CD4-positive, alpha-beta T cell treated with Interleukin-4 for 1 hour (primary cell): ENCODE measurements around the gene CCNJL.
A peak's percentile ranks its signal among the peaks of the same experiment; 100 is the strongest.
"Not testable (repeated sequence)": the region's sequence is repeated elsewhere in the genome, so short reads cannot be mapped to it uniquely, and the experiment has no call there.

Source experiments
- DNase-seq, 2 donors: peaks; one replicate each; pipeline ENCODE4 v3.0.0-alpha.2; 2020 to 2022

CCNJL gene, protein sequence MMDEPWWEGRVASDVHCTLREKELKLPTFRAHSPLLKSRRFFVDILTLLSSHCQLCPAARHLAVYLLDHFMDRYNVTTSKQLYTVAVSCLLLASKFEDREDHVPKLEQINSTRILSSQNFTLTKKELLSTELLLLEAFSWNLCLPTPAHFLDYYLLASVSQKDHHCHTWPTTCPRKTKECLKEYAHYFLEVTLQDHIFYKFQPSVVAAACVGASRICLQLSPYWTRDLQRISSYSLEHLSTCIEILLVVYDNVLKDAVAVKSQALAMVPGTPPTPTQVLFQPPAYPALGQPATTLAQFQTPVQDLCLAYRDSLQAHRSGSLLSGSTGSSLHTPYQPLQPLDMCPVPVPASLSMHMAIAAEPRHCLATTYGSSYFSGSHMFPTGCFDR

DNA sequence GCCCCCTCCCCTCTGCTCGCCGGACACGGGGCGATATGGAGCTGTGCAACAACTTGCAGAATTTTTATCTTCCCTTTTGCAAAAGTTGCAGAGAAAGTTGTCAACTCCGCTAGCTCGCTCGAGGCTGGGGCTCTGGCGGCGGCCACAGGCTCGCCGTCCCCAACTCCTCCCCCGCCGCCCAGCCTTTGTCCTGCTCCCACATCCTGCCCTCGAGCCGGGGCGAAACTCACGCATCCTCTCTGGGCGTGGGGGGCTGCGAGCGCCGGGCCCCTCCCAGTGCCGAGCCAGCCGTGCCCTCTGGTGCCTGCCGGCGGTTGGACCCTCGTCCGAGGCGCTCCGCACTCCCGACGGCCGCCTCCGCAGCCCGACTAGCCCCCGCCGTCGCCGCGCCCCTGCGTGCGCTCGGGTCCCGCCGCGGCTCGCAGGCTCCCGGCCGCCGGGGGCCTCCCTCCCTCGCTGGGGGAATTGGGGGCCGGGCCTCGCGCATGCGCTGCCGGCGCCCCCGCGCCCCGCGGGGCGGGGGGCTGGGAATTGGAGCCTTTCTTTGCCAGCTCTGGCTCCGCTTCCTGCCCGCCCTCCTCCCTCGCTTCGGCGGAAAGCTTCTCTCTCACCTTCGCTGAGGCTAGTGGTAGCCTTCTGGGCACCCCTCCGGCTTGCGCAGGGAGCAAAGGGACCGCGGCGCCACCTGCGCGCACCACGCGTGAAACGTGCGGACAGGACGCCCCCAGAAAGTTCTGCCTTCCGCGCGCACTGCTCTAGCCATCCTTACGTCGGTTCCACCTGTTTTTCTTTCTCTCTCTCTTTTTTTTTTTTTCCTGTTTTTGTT lies at the start of gene CCNJL:
Gene CCNJL (minus strand): TSS at position 431 of the 826 bp plus-strand sequence. CDS start 641 bp downstream, outside the sequence.
- no peak for DNase-seq

DNA sequence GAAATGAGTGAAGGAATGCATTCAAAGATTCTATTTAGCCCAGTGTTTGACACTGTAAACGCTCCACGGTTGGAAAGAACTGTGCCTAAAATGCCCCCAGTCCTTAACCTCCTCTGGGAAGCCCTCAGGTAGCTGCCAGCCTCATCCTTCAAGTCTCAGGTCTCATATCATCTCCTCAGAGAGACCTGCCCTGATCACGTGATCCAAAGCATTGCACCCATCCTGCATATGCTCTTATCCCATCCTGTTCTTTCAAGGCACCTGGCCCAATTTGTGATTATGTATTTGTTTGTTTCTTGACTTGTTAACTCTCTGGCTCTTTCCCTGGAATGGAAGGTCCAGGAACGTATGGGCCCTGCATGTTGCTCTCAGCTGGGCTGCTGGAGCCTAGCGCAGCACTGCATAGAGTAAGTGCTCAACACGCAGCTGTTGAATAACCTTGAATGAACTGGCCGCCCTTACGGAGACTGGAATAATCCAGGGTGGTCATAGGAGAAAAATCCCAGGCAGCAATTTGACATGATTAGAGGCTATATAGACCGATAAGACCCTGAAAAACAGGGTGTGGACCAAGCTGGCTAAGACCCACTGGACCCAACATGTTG lies 49.4 kb upstream of the CCNJL start:
- DNase-seq, result no peak

DNA sequence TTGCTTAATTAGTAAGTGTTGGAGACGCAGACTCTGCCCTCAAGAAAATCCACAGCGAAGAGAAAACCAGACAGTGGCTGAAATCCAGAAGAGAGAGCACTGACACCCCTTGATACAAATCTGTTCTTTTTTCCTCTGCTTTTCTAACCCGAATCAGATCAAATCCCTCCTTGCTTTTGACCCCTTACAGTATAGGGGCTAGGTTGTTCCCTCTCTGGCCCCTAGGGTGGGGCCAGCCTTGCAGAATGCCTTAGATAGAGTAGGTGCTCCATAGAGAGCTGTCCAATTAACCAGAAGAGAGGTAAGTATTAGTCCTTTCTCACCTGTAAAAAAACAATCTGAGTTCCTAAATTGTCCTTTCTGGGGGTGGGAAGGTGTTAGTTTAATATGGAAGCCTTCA lies 47.9 kb upstream of the CCNJL start:
- DNase-seq, result no peak

DNA sequence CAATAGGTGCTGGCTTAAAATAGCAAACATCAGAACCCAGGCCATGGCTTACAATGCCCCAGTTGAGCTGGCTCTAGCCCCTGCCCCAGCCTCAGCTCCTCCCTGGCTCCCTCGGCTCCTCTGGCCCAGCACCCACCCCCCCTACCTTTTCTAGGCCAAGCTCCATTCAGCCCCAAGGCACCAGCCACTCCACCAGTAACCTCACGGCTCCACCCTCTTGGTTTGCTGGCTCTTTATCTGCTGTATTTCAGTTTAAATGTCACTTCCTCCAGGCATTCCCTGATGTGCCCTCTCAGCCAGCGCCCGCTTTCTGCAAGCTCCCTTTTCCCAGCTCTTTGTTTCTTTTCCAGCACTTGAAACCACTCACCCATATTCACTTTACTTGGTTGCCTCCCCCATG lies 47.5 kb upstream of the CCNJL start:
- no peak for DNase-seq

DNA sequence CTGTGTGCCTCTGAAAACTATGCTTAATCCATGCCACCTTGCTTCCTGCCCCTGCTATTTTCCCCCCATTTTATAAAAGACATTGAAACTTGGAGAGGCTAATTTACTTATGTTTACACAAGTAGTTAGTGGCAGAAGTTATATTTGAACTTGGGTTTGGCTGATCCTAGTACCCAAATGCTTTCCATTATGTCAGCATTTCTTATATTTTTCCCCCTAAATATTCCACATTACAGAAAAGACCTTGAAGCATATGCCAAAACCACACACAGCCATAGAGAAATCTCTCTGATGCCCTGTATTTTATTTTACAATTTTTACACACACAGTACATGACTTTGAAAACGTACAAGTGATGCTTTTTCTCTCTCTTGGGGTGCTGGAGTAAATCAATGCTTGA lies 46.9 kb upstream of the CCNJL start:
- DNase-seq, result no peak

DNA sequence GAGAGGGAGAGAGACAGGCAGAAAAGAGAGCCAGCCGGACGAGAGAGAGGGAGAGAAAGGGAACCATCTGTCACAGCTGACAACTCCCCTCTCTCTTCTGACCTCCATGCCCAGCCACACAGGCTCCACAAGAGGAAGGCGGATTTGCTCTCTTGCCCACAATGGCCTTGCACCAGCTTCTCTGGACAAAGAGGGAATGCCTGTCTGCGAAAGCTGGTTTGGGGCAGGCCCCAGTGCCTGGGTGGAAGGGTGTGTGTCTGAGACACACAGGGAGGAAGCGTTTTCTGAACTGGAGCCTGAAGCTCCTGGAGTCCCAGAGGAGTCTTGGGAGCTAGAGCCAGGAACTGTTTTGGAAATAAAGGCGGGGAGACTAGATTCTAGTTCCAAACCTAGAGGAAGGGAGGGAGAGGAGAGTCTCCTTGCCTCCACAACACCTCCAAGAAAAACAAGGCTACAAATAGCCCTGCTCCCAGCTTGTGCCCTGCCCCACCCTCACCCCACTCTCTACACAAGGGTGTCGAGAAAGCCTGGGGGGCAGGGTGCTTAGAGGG lies 45.6 kb upstream of the CCNJL start:
- no peak for DNase-seq

DNA sequence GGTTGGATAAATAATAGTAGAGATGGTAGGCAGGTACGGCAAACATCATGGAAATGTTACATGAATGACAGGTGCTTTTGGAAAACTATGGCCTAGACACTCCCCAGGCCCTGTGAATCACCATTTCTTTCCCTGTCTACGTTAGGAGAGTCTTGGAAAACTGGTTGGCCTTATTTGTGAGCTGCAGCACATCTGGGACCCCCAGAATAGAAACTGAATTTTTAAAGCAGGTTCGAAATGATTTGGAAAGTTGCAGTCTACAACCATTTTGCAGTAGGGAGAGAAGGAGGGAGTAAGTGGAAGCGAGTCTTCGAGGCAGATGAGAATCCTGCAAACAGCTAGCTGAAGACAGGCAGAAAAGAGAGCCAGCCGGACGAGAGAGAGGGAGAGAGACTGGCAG lies 45.0 kb upstream of the CCNJL start:
- DNase-seq, result no peak

DNA sequence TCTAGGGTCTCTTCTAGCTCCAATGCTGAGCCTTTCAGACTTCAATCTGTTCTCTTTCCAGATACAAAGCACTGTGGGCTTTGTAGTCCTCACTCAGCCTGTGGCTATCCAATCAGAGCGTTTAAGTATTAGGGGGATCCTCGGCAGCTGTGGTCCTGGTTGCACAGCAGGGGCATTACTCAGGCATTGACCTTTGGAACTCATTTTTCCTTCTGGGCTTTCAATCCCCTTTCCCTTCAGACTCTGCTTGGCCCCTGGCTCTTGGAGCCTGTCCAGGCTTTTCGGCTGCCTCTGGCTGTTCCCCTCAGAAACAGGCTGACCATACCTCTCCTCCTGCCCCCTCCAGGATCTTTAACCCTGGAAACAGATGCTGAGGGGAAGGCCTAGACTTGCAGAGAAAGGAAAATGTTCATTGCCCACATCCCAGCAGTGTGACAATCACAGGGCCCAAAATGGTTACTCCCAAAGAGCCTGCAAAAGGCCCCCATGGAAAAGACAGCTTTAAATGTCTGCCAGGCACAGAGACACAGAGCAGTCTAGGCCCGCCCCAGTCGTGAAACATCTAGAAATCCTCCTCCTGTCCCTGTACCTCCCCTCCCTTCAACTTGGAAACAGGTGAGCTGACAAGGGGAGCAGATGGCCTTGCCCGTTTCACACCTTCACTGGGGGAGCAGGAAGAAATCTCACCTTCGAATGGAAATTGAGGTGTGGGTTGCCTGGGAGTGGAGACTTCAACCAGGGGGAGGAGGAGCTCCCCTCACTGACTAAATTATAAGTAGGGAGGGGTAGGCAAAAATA lies 44.4 kb upstream of the CCNJL start:
- DNase-seq, result no peak

DNA sequence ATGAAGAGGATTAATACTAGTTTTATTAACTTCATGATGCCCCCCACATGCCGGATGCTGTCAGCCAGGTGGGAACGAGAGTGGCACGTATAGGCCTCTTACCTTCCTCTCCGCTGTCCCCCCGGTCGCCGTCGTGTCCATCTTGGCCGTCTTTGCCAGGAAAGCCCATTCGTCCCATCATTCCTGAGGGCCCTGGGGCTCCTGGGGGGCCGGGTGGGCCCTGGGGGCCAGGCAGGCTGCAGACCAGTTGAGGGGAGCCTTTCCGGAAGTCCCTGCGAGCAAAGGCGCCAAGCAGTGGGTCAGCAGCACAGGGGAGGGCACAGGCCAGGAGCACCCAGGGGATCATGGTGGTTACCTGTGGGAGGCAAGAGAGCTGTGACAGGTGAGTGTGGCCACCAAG lies 42.3 kb upstream of the CCNJL start:
- DNase-seq, result no peak

DNA sequence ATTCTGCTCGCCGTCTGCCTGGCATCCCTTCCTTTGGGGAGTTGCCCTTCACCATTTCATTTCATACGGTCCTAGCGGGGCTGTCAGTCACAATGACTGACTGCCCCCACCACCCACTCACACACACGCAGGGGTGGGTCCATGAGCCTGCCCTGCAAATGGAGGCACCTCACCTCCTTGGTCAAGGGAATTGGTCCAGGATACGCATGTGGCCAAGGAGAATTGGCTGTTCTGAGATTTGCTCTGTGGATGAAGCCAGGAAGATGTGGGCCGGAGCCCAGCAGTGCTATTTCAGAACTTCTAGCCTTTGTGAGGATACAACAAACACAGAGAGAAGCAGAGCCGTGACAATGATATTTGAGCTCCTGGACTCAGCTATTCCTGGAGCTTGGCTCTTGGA lies 41.0 kb upstream of the CCNJL start:
- DNase-seq, result no peak

DNA sequence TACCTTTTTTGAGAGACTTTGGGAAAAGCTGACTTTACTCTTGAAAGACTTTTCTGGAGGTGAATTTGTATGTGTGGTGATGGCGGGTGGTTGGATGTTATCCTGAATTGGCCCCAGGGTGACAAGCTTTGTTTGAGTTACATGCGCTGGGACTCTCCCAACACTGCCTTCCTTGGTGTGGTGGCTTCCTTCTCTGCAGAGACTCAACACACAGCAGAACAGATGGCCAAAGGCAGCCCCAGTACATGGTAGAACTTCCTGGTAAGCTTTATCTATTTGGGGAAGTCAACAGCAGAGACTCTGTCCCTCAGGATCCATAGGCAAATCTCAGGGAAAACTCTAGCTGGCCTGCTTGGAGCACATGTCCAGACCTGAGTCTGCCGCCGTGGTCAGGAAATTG lies 39.9 kb upstream of the CCNJL start:
- no peak for DNase-seq

DNA sequence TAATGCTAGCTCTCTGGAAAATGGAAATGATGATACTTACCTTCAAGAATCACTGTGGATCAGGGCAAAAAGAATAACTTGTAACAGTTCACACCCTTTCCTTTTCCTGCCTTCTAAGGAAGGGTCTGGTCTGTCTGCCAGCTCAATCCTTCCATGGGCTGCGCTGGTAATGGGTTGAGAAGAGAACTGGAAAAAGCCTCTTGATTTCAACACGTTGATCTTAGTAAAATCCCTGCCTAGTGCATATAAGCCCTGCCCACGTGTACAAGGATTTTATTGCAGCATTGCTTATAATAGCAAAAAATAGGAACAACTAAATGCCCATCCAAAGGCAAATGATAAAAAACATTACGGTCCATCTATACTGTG lies 37.6 kb upstream of the CCNJL start:
- no peak for DNase-seq

DNA sequence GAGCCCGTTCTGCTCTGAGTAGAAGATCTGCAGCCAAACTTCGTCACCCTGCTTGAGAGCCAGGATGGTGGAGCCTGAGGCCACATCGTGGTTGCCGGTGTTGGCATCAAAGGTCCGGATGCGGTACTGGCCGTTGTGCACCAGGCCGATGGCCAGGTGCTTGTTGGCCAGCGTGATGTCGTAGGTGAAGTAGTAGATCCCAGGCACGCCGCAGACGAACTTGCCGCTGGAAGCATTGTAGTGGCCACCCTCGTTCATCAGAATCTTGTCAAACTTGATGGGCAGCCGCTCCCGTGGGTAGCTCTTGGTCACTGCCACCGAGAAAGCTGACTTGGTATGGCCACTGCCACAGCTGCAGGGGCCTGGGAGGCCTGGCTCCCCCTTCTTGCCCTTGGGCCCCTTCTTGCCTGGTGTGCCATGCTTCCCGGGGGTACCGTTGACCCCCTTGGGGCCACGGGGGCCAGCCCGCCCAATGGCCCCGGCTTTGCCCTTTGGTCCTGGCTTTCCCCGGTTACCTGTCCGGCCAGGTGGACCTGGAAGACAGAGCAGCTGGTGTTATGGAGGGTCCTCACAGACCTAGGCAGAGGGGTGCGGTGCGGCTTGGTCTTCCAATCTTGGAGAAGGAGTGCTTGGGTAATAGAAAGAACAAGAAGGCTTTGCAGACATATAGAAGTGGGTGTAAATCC lies 37.0 kb upstream of the CCNJL start:
- no peak for DNase-seq

DNA sequence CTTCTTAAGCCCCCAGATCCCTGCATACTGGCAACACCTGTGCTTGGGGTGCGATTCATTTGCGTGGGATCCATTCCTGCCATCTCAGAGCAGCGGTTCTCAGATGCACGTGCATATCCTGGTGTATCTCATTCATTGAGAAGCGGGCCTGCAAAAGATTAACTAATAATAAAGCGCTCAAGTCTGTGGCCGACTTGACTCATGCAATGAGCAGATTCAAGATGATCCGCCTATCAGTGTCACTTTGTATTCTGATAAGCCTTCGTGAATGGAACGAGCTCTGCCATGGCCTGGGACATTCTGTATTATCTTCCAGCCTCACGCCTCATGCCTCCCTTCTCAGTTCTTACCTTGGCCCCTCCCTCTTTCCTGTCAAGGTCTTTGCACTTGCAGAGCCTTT lies 35.7 kb upstream of the CCNJL start:
- no peak for DNase-seq

DNA sequence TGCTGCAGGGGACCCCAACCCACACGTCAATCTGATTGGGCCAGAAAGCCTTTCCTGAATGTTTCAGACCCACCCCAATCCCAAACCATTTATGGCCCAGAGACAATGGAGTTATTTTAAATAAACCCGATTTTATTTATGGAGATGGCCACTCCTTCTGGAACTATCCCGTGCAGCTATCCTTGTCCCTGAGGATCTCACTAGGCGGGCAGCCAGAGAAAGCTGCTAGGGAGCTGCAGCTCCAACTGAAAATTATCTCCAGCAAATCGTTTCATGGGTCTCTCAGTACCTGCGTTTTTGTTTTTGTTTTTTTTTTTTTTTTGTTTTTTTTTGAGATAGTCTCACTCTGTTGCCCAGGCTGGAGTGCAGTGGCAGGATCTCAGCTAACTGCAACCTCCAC lies 35.1 kb upstream of the CCNJL start:
- no peak for DNase-seq

DNA sequence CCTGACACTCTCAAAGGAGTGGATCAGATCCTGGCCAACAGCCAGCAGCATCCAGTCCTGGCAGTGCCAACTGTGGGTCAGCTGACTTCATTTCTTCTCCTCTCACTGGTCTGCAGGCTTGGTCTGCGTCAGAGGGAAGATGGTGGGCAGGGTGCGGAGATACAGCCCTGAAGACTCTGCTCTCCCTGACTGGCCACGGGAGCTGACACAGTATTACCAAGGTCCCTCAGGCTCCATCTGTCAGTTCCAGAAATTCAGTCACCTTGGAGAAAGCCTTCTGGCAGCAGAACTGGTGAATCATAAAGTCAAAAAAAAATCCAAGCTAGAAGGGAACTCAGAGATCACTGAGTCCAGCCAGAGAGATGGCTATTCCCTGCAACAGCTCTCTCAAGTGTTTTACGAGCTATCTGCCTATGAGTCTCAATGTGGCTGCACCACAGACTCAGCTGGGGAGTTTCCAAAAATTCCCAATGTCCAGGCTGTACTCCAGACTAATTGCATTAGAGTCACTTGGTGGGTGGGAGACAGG lies 30.1 kb upstream of the CCNJL start:
- no peak for DNase-seq

DNA sequence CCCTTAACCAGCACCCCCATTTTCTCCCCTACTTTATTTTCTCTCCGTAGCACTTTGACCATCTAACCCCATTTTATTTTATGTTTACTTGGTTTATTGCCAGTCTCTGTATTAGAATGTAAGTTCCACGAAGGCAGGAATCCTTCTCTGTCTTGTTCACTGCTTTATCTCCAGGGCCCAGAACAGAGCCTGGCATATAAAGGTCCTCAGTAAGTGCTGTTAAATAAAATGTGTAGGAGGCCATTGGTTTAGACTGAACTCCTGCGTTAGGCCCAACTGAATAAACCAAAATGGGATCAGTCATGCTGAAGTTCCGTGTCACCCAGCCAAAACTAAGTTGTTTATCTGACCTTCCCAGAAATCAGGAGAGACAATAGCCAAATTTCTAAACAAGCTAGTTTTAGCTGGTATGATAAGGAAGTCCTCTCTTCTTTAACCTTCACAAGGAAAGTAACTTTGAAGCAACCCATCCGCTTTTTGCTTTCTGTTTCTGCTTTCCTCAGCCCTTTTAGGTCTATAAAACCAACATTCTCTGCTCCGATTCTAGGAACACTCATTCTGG lies 29.0 kb upstream of the CCNJL start:
- DNase-seq, result no peak

DNA sequence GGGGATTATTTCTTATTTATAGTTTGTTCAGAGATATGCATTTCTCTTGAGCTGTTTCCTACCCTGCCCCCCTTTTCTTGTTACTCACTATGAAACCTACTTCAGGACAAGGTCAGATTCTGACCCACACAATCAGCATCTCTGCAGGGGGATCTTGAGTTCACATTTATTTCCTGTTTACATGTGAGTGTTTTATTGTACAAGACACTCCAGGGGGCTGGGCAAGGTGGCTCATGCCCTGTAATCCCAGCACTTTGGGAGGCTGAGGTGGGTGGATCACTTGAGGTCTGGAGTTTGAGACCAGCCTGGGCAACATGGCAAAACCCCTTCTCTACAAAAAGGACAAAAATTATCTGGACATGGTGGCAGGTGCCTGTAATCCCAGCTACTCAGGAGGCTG lies 28.1 kb upstream of the CCNJL start:
- not testable (repeated sequence) for DNase-seq

DNA sequence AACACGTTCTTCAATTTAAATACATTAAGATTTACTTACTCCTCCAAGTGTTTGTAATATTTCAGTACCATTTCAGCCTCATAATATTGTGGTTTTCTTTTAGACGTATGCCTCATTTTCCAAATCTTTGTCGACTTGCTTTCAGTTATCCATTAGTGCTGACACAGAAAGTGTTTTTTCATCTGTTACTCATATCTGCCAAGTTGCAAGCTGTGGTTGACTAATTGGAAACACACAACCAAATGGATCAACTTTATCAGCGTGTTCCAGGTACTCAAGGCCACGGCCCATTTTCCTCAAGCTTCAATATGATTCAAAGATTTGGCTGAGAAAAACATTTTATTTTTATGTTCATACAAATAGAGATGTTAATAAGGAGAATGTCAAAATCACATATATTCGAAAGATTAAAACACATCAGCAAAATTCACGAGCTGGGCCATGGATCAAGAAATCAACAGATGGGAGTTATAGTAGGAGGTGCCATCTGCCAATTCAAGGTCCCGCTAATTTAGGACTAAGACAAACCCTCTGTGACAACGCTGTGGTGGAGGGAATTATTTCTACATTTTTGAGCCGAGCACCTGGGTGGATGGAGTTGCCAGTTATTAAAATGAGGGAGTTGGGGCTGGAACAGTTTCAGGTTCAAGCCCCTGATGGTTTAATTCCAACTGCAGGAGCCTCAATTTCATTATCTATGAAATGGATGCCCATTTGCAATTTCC lies 27.2 kb upstream of the CCNJL start:
- DNase-seq, result no peak

DNA sequence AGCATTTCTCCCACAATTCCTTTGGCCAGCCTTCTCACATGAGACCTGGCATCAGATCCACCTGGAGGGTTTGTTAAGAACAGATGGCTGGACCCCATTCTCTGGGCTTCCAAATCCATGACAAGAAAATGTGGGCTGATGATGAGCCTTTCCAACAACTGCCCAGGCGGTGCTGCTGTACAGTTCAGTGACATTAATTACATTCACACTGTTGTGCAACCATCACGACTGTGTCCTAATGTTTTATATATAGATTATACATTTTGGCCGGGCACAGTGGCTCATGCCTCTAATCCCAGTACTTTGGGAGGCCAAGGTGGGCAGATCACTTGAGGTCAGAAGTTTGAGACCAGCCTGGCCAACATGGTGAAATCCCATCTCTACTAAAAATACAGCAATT lies 22.4 kb upstream of the CCNJL start:
- DNase-seq, result not testable (repeated sequence)

DNA sequence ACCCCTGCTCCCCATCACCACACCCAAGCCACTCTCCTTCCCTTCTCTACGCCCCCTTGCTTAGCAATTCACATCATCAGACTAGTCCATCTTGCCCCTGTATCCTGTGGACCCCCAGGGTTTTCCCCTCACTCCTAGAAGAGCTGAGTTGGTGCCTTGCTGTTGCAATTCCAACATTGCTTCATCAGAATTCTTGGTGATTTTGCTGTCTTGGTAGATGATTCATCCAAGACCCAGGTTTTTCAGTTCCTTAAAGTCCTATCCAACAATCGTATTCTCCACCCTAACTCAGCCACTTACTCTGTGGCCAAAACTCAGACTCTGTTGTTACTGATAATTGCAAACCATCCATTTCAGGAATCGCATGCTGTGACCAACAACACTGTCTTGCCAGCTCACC lies 21.4 kb upstream of the CCNJL start:
- DNase-seq, result peak in 1 of 2 donors; percentile 26
